GM20000 (cell line): ENCODE results near the gene CYP20A1.
"Not testable (repeated sequence)": the region's sequence is repeated elsewhere in the genome, so short reads cannot be mapped to it uniquely, and the experiment has no call there.

Experiments used
- DNase-seq: peaks from one replicate; pipeline ENCODE4 v3.0.0; 2012; ENCODE audit warnings: low spot score
- TF ChIP-seq, protein P1 (sequence below): IDR thresholded peaks from 2 replicates; pipeline ENCODE4 v1.5.1; 2012; ENCODE audit warnings: mild to moderate bottlenecking, control low read depth; ENCODE audit errors: extremely low read depth, missing control alignments

The CYP20A1 gene

DNA sequence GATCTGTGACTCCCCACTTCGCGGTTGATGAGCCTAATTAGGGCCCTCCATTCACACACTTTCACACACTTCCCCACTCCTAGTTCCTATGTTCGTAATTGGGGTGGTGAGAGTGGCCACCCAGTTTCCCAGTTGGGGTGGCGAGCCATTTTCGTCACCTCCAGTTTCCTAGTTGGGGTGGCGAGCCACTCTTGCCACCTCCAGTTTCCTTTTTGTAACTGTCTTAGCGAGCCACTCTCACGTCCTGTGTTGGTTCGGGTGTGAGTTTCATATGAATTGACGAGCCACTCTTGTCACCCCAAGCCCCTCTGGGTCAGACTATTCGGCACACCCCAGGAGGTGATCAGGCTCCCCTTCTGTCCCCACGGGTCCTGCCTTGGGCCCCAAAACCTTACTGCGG, 14.0 kb downstream of the CYP20A1 start:
- TF ChIP-seq, protein P1, sequence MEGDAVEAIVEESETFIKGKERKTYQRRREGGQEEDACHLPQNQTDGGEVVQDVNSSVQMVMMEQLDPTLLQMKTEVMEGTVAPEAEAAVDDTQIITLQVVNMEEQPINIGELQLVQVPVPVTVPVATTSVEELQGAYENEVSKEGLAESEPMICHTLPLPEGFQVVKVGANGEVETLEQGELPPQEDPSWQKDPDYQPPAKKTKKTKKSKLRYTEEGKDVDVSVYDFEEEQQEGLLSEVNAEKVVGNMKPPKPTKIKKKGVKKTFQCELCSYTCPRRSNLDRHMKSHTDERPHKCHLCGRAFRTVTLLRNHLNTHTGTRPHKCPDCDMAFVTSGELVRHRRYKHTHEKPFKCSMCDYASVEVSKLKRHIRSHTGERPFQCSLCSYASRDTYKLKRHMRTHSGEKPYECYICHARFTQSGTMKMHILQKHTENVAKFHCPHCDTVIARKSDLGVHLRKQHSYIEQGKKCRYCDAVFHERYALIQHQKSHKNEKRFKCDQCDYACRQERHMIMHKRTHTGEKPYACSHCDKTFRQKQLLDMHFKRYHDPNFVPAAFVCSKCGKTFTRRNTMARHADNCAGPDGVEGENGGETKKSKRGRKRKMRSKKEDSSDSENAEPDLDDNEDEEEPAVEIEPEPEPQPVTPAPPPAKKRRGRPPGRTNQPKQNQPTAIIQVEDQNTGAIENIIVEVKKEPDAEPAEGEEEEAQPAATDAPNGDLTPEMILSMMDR: no peak
- DNase-seq: no peak

DNA sequence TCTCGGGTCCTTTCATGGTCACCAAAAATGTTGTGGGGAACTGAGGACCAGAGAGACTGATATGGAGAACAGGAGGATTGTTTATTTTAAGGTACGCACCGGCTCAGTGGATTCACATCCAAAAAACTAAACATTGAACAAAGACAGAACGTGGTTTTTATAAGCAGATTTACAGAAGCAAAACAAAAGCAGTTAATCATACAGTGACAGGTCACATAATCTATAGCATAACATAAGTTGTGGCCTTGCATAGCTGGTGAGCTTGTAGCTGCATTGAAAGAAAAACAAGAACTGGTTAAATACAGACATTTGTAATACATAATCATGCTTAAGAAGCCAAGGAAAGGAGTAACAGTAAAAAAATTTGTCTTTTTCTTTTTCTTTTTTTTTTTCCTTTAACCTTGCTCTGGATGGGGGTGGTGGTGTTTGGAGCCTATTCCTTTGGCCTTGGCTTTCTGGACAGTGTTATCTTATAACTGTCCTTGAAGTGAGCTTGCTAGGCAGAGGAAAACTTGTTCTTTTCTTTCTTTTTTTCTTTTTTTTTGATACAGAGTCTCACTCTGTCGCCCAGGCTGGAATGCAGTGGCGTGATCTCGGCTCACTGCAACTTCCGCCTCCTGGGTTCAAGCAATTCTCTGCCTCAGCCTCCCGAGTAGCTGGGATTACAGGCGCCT, 14.7 kb downstream of the CYP20A1 start:
- DNase-seq: not testable (repeated sequence)

DNA sequence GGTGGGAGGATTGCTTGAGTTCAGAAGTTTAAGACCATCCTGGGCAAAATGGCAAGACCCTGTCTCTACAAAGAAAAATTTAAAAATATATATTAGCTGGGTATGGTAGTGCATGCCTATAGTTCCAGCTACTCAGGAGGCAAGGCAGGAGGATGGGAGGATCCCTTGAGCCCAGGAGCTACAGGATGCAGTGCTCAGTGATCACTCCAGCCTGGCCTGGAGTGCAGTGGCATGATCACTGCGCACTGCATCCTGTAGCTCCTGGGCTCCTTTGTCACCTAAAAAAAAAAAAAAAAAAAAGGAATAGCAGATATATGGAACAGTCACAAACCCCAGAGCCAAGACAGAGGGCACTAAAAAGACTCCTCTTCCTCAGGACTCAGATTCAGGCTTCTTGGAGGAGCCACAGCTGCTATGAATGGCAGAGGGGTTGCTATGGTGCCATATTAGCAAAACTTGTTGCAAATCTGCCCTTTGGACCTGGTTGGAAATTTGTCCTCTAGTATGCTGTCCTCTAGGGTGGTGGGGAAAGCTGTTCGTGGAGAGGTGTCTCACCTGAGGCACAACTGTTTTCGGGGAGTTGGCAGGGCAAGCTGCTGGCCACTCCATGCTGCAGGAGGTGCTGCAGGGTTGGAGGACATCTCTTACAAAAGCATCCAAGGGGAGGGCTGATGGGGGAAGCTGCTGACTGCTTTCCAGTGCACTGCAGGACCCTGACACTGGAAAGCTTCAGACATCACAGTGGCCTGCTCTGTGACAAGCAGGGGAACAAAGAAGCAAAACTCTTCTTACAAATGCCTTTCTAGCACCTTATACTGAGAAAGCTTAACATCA, 22.7 kb downstream of the CYP20A1 start:
- TF ChIP-seq, protein P1: no peak
- no peak for DNase-seq

DNA sequence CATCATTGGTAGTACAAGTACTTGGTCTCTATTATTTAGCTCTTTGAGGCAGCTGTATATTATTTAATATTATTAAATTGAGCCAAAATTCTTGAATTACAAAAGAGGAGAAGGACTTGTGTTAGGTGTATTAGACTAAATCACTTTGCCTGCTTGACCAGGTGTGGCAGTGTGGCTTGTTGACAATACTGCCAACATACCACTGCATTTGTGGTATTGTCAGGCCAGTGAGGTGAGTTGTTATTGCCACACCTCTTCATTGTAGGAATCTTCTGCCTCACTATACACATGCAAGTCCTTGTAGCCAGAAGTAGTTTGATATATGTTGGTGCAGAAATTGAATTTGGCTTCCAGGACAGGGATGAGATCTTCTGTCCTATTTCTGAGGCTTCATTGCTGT, 40.5 kb downstream of the CYP20A1 start:
- TF ChIP-seq, protein P1: no peak
- no peak for DNase-seq

DNA sequence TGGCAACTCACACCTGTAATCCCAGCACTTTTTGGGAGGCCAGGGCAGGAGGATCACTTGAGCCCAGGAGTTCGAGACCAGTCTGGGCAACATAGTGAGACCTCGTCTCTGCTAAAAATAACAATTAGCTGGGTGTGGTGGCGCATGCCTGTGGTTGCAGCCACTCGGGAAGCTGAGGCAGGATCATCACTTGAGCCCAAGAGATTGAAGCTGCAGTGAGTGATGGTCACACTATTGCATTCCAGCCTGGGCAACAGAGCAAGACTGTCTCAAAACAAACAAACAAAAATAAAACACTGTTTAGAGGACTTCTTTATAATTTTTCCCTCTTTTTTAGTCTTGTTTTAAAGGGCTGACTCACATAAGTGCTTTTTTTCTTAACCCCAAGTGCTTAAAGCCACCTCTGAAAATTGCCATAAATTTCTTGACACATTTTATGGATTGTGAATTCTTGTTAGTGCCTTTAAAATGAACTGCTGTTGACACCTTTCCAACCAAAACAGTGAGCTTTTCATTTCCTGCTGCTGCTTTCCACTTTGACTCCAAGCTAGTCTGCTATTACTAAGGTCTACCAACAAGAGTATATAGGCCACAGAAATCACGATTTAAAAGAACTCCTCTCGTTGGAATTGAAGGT, 41.7 kb downstream of the CYP20A1 start:
- TF ChIP-seq, protein P1: no peak
- DNase-seq: no peak

DNA sequence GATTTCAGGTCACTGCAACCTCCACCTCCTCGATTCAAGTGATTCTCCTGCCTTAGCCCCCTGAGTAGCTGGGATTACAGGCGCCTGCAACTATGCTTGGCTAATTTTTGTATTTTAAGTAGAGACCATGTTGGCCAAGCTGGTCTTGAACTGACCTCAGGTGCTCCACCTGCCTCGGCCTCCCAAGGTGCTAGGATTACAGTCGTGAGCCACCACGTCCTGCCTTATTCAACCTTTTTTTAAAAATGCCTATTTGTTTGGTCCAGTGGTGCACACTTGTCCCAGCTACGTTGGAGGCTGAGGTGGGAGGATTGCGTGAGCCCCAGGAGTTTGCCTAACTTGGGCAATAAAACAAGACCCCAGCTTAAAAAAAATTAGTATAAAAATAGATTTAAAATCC, 43.3 kb downstream of the CYP20A1 start:
- TF ChIP-seq, protein P1: no peak
- DNase-seq: no peak

DNA sequence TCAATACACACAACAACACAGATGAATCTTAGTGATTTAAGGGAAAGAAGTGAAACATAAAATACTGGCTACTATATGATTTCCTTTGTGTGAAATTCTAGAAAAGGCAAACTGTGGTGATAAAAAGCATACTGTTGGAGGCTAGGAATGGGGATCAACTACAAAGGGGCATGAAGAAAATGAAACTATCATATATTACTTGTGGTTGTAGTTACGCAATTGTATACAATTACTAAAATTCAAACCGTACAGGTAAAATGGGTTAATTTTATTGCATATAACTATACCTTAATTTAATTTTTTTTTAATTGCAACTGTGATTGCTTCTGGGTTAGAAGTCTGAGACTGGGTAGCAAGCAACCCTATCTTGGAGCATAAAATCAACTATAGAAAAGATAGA, 47.7 kb downstream of the CYP20A1 start:
- DNase-seq: no peak
- TF ChIP-seq, protein P1: no peak
